GM19240 (cell line): ENCODE measurements around the gene ATP5ME.

Experiments
- DNase-seq: peaks from one replicate; pipeline ENCODE4 v3.0.0; 2011; ENCODE audit warnings: low spot score; ENCODE audit not compliant: insufficient read length

The ATP5ME gene

DNA sequence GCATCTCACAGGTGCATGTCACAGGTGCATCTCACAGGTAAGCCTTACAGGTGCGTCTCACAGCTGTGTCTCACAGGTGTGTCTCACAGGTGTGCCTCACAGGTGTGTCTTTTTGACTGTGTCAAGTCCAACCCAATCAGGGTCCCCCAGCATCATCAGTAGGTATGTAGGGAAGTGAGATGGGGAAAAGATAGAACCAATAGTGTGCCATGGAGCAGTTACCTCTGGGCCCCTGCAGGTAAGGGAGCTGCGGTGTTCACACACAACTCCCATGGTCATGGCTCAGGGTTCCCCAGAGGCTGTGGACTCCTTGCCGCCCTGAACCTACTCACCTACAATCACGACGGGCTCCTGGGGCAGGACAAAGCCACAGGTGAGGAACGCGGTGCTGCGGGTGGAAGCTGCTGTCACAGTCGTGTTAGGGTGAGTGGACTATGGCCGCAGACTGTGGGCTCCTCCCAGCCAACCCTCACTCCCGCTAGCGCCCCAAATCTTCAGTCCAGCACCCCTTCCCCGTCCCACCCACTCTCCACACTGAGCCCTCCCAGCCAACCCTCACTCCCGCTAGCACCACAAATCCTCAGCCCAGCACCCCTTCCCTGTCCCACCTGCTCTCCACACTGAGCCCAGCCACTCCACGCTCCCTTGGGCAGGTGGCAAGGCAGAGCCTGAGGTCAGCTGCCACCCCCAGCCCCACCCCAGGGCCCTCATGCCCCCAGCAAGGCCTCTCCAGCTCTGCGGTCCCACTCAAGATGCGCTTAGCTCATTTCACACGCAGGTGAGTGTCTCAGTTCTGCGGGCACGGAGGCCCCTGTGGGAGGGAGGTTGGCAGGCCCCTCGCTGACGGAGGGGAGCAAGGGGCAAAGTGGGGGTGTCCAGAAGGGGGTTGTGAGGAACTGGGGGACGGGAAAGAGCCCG, 50.8 kb downstream of the ATP5ME start:
- DNase-seq = no peak
